B cell (primary cell): ENCODE data around the gene KCTD12. TPM values are rescaled to one million over a fixed set of nuclear protein-coding genes. Genes with fewer than 3 reads are reported as not detected.

Source experiments
- ATAC-seq: fragments of 200-7000 bp; cut with Tn5 transposase; one replicate; pipeline ENCODE4 v1.10.0; 2021; ENCODE audit warnings: low read depth, mild to moderate bottlenecking, moderate number of reproducible peaks, moderate library complexity
- CTCF ChIA-PET: fragments of 350-600 bp; sonication (Branson Sonifier 250); formaldehyde crosslinking; loops from one replicate; lab custom pipeline; 2021; ENCODE audit warnings: antibody characterized with exemption, inconsistent platforms; lab: Charles Lee
- POLR2A ChIA-PET: fragments of 350-600 bp; sonication (Branson Sonifier 250); formaldehyde crosslinking; loops from one replicate; lab custom pipeline; 2021; ENCODE audit warnings: antibody characterized with exemption; lab: Charles Lee
- DNase-seq: peaks from one replicate; pipeline ENCODE4 v3.0.0; 2013
- H2AFZ ChIP-seq: 2 replicates; pipeline ENCODE4 v1.6.1; 2012; ENCODE audit warnings: mild to moderate bottlenecking, low read depth, low read length; ENCODE audit not compliant: insufficient read depth, poor library complexity, severe bottlenecking
- H3K27ac ChIP-seq, 2 donors: 1 replicate in 1 of 2; 2 replicates in 1 of 2; pipeline ENCODE4 v1.5.1; 2012 to 2013; ENCODE audit warnings: low read length in 2 of 2, mild to moderate bottlenecking in 2 of 2, moderate library complexity in 1 of 2
- H3K27me3 ChIP-seq, 4 experiments: fragments of 200-600 bp in 1 of 4; sonication (generic) in 1 of 4; replicated peaks in 1 of 4; 1 replicate in 2 of 4; 2 replicates in 2 of 4; pipeline versions ENCODE4 v1.6.1 to v1.7.0; 2013 to 2016; ENCODE audit warnings: low read length in 3 of 4, mild to moderate bottlenecking in 2 of 4, mixed read lengths in 1 of 4, moderate library complexity in 1 of 4; ENCODE audit not compliant: insufficient read depth in 4 of 4, control insufficient read depth in 3 of 4; ENCODE audit errors: control extremely low read depth in 1 of 4
- H3K36me3 ChIP-seq, 2 experiments: replicated peaks in 1 of 2; 1 replicate in 1 of 2; 2 replicates in 1 of 2; pipeline versions ENCODE4 v1.6.1 to v1.7.1; 2013; ENCODE audit warnings: low read length in 1 of 2; ENCODE audit not compliant: insufficient read depth in 2 of 2, control insufficient read depth in 1 of 2; ENCODE audit errors: control extremely low read depth in 1 of 2, extremely low read depth in 1 of 2
- H3K4me1 ChIP-seq, 2 donors: fragments of 200-600 bp in 1 of 2; sonication (generic) in 1 of 2; 1 replicate in 1 of 2; 2 replicates in 1 of 2; pipeline versions ENCODE4 v1.5.1 to v1.6.1; 2013 to 2017; ENCODE audit warnings: low read length in 2 of 2; ENCODE audit not compliant: control insufficient read depth in 2 of 2, insufficient read depth in 2 of 2
- H3K4me2 ChIP-seq: replicated peaks from 2 replicates; pipeline ENCODE3; 2012; ENCODE audit warnings: mild to moderate bottlenecking, low read depth, low read length; ENCODE audit not compliant: poor library complexity, severe bottlenecking
- H3K4me3 ChIP-seq, 5 experiments: fragments of 200-600 bp in 1 of 5; sonication (generic) in 1 of 5; 1 replicate in 3 of 5; 2 replicates in 2 of 5; pipeline versions ENCODE4 v1.5.1 to v1.7.0; 2011 to 2016; ENCODE audit warnings: low read length in 4 of 5, mild to moderate bottlenecking in 4 of 5, low read depth in 2 of 5, control low read depth in 1 of 5, moderate library complexity in 1 of 5; ENCODE audit not compliant: insufficient read depth in 1 of 5; ENCODE audit errors: control extremely low read depth in 1 of 5, extremely low read depth in 1 of 5
- H3K79me2 ChIP-seq: fragments of 200-600 bp; sonication (generic); one replicate; pipeline ENCODE4 v1.6.0; 2016; ENCODE audit warnings: low read length; ENCODE audit not compliant: control insufficient read depth, insufficient read depth
- H3K9ac ChIP-seq: fragments of 200-600 bp; sonication (generic); 2 replicates; pipeline ENCODE4 v1.6.1; 2017; ENCODE audit warnings: mild to moderate bottlenecking, low read length, moderate library complexity
- H3K9me3 ChIP-seq, 3 donors: one replicate each; pipeline versions ENCODE4 v1.6.1 to v1.7.1; 2013; ENCODE audit warnings: low read length in 2 of 3; ENCODE audit not compliant: control insufficient read depth in 2 of 3, insufficient read depth in 1 of 3; ENCODE audit errors: control extremely low read depth in 1 of 3
- H4K20me1 ChIP-seq: 2 replicates; pipeline ENCODE4 v1.6.0; 2012; ENCODE audit warnings: mild to moderate bottlenecking, low read length; ENCODE audit not compliant: insufficient read depth, control insufficient read depth, poor library complexity, severe bottlenecking
- H3K27ac Mint-ChIP-seq: one replicate; pipeline ENCODE4 v1.8.0; 2021; ENCODE audit warnings: mixed read lengths
- H3K27me3 Mint-ChIP-seq: one replicate; pipeline ENCODE4 v1.8.0; 2021; ENCODE audit warnings: mixed read lengths
- H3K4me1 Mint-ChIP-seq: one replicate; pipeline ENCODE4 v1.8.0; 2021; ENCODE audit warnings: mixed read lengths
- H3K4me3 Mint-ChIP-seq: one replicate; pipeline ENCODE4 v1.8.0; 2021; ENCODE audit warnings: mixed read lengths
- H3K9me3 Mint-ChIP-seq: one replicate; pipeline ENCODE4 v1.8.0; 2022; ENCODE audit warnings: mixed read lengths; ENCODE audit not compliant: insufficient read depth
- CTCF ChIP-seq: fragments of 200-600 bp; IDR thresholded peaks from one replicate; pipeline ENCODE4 v1.8.0; 2022; ENCODE audit warnings: antibody characterized with exemption, mild to moderate bottlenecking
- EZH2 ChIP-seq: IDR thresholded peaks from 2 replicates; pipeline ENCODE4 v1.6.1; 2012; ENCODE audit warnings: borderline replicate concordance, low read depth, mild to moderate bottlenecking, moderate library complexity, low read length; ENCODE audit not compliant: insufficient read depth, poor library complexity, severe bottlenecking
- WGBS: methylation state at CpG from one replicate; pipeline ENCODE4 v1.1.5; 2013; ENCODE audit warnings: missing lambda C conversion rate; ENCODE audit not compliant: insufficient coverage; 5-methylcytosine and 5-hydroxymethylcytosine counted together
- intact Hi-C: fragments of 100-400 bp; cut with micrococcal nuclease; formaldehyde crosslinking; loops from one replicate; pipeline ENCODE4 v1.10.0; 2022
- polyA plus RNA-seq: library from polyadenylated mRNA; depleted of rRNA; stranded (reverse); fragments of >200 nt; gene quantifications from 2 replicates; pipeline ENCODE4 v1.2.3, GENCODE V29; 2012
- total RNA-seq, 2 donors: library from RNA; stranded (reverse); fragments of 120-200 nt in 1 of 2; gene quantifications; 1 replicate in 1 of 2; 2 replicates in 1 of 2; pipeline versions ENCODE4 v1.2.3 to v1.2.4, GENCODE V29; 2013 to 2022

Gene KCTD12
- total and polyA plus RNA-seq, 2 donors (not counting 1 experiment from before 2014, with no cell fraction given), result 1.8 to 6.2 TPM

- peaks cover 3% of the 10 kb centered on the region for H3K27me3 Mint-ChIP-seq
- under 1% methylated on average over 37 of the region's 37 CpGs for WGBS
These were observed 257 bp downstream of the KCTD12 start for GRCh38 chr13:76886005-76886291.

More at GRCh38 chr13:76886005-76886291, 257 bp downstream of the KCTD12 start:
- TF ChIP-seq EZH2 (no peak), CTCF (no peak)
- Mint-ChIP-seq H3K4me1 (peaks cover 28% of the 10 kb centered on the region), H3K4me3 (peak overlapping the region; percentile 89), H3K9me3 (no peaks in the 10 kb centered on the region), H3K27ac (peak overlapping the region; percentile 51)
- no peaks in the 10 kb centered on the region for H3K9me3 ChIP-seq
- no peaks in the 10 kb centered on the region for H3K36me3 ChIP-seq
- peak overlapping the region; percentile 74 for H3K9ac ChIP-seq
- peak overlapping the region in 1 of 2 donors; percentile 40 for H3K27ac ChIP-seq
- peak overlapping the region; percentile 90 for H3K4me2 ChIP-seq
- no peak for DNase-seq
- H3K79me2 ChIP-seq, result no peaks in the 10 kb centered on the region
- H3K4me3 ChIP-seq, result peak overlapping the region; percentile 36 to 67 (median 64)
- H3K4me1 ChIP-seq, result peaks cover 7 to 24% of the 10 kb centered on the region in 2 donors
- ChIA-PET POLR2A (interaction anchor here (0.6 to 1.3 kb wide), 3 partner anchors 105 to 131 kb away, joined by 3 to 4 read pairs (median 3); no protein-coding TSS in a partner anchor), CTCF (interaction anchor here (1.2 to 3.7 kb wide), 9 partner anchors 10 to 1125 kb away, joined by 3 to 26 read pairs (median 7); no protein-coding TSS in a partner anchor)
- ATAC-seq, result no peak
- intact Hi-C loops, result loop anchor here (1.0 to 10.0 kb wide), 6 partner anchors 17 to 1337 kb away; partner anchors contain the start of genes FBXL3, LMO7, MYCBP2 and UCHL3
- peaks cover 0 to 3% (median 0%) of the 10 kb centered on the region in 4 experiments for H3K27me3 ChIP-seq
- H4K20me1 ChIP-seq, result no peaks in the 10 kb centered on the region
- H2AFZ ChIP-seq, result peak overlapping the region; percentile 80
